HG03378 (cell line): Measurements from ENCODE around the gene PPM1N.

Experiments
- ATAC-seq: cut with Tn5 transposase; IDR thresholded peaks from one replicate; pipeline ENCODE4 v1.9.1; 2021; ENCODE audit warnings: mild to moderate bottlenecking, moderate library complexity; ENCODE audit not compliant: unreplicated experiment

The PPM1N gene

GRCh38 chr19:45498411-45499195, at the start of gene PPM1N:
PPM1N (plus strand) TSS chr19:45498443; CDS start chr19:45498473, 30 bp downstream.
- no peak for ATAC-seq

- ATAC-seq = no peak
These were observed 49.4 kb upstream of the PPM1N start for GRCh38 chr19:45448887-45449299.

GRCh38 chr19:45450012-45450333, 48.3 kb upstream of the PPM1N start:
- ATAC-seq = no peak

- no peak for ATAC-seq
These were observed 47.0 kb upstream of the PPM1N start for GRCh38 chr19:45451131-45451849.

GRCh38 chr19:45451850-45452387, 46.3 kb upstream of the PPM1N start:
- ATAC-seq = no peak

GRCh38 chr19:45455707-45456499, 42.3 kb upstream of the PPM1N start:
- no peak for ATAC-seq

- no peak for ATAC-seq
These were observed 41.8 kb upstream of the PPM1N start for GRCh38 chr19:45456500-45456815.

- ATAC-seq = no peak
These were observed 40.5 kb upstream of the PPM1N start for GRCh38 chr19:45457776-45458175.

GRCh38 chr19:45460807-45461347, 37.4 kb upstream of the PPM1N start:
- ATAC-seq = no peak

- no peak for ATAC-seq
These were observed 36.1 kb upstream of the PPM1N start for GRCh38 chr19:45462174-45462573.

GRCh38 chr19:45463241-45463640, 35.0 kb upstream of the PPM1N start:
- no peak for ATAC-seq

- ATAC-seq = no peak
These were observed 34.0 kb upstream of the PPM1N start for GRCh38 chr19:45464274-45464673.

GRCh38 chr19:45464852-45465441, 33.3 kb upstream of the PPM1N start:
- ATAC-seq = no peak

- no peak for ATAC-seq
These were observed 31.2 kb upstream of the PPM1N start for GRCh38 chr19:45467115-45467455.

GRCh38 chr19:45467456-45468158, 30.6 kb upstream of the PPM1N start, which contains the start of gene FOSB:
FOSB (plus strand) TSS chr19:45467996; CDS start chr19:45468587, 591 bp downstream.
- ATAC-seq = peak; percentile 46

GRCh38 chr19:45468159-45468651, 30.0 kb upstream of the PPM1N start:
- peak; percentile 1 for ATAC-seq

- peak; percentile 26 for ATAC-seq
These were observed 29.5 kb upstream of the PPM1N start for GRCh38 chr19:45468803-45469131.

- ATAC-seq = peak; percentile 48
These were observed 28.9 kb upstream of the PPM1N start for GRCh38 chr19:45469132-45469944.
